ENCODE data around the gene KISS1.

Gene KISS1

DNA sequence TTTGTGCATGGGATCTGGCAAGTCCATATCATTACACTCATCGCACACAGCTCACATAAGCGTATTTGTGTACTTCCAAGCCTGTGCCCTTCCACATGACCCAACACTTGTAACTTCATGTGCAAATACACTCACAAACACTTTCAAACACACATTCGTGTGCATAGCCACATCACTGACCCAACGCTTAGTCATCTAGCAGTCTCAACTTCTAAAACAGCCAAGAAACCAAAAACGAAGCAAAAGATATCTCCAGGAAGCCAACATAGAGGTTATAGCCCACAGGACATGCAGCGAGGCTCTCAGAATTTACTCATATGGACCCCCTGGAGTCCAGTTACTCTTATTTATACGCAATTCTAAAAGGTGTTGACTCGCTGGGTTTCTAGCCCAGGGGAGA is 28.4 kb upstream of the KISS1 start:
- TF ChIP-seq, protein P1, sequence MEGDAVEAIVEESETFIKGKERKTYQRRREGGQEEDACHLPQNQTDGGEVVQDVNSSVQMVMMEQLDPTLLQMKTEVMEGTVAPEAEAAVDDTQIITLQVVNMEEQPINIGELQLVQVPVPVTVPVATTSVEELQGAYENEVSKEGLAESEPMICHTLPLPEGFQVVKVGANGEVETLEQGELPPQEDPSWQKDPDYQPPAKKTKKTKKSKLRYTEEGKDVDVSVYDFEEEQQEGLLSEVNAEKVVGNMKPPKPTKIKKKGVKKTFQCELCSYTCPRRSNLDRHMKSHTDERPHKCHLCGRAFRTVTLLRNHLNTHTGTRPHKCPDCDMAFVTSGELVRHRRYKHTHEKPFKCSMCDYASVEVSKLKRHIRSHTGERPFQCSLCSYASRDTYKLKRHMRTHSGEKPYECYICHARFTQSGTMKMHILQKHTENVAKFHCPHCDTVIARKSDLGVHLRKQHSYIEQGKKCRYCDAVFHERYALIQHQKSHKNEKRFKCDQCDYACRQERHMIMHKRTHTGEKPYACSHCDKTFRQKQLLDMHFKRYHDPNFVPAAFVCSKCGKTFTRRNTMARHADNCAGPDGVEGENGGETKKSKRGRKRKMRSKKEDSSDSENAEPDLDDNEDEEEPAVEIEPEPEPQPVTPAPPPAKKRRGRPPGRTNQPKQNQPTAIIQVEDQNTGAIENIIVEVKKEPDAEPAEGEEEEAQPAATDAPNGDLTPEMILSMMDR (IDR thresholded peaks at IDR 0.05; ENCODE audit: insufficient read depth, low read depth, low read length, missing control alignments), result no peak
- H3K4me3 ChIP-seq (ENCODE audit: low read depth, low read length), result no peak overlapping the region
- no peak for DNase-seq (ENCODE audit: low read depth)

DNA sequence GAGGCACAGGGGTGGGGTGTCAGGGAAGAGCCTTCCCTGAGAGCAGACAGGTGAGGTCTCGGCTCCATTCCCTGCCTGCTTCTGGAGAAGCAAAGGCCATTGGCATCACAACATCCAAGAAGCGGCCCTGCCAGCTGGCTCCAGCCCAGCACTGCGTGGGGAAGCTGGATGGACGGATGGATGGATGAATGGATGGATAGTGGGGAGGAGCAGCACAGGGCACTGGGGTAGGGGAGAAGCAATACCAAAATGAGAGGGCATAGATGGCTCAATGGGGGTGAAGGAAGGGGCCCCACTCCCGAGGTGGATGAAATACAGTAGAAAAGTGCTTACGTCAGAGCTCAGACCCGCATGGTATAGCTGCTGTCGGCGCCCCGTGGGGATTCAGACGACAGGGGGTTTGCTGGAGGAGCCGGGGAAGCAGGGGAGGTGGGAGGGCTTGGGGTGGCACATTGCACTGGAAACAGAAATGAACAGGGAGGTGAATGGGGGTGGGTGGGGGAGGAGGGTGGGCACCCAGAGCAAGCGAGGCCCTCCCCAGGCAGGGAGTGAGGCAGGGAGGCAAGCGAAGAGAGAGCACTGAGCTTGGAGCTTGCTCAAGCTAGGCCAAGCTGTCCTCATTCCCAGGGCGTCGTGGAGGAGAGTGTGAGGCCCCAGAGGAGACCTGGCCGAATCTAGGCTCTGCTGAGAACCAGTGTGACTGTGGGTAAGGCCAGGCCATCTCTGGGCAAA is 27.0 kb upstream of the KISS1 start:
- no peak for DNase-seq (ENCODE audit: low read depth)
- no peak overlapping the region for H3K4me3 ChIP-seq (ENCODE audit: low read depth, low read length)
- TF ChIP-seq, protein P1 (IDR thresholded peaks at IDR 0.05; ENCODE audit: insufficient read depth, low read depth, low read length, missing control alignments), result no peak

DNA sequence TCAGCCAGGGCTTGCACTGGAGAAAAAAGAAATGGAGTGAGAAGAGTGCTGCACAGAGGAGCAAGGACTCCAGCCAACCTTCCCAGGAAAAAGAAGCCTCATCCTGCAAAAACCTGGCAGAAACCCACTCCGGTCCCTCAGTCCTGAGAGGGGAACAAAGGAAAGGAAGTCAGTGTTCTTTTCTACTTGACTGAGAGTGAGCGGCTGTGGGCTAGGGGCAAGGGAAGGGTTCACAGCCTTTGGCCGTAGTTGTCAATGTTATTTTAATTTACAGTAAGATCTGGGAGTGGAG is 26.4 kb upstream of the KISS1 start:
- no peak for DNase-seq (ENCODE audit: low read depth)
- no peak overlapping the region for H3K4me3 ChIP-seq (ENCODE audit: low read depth, low read length)

DNA sequence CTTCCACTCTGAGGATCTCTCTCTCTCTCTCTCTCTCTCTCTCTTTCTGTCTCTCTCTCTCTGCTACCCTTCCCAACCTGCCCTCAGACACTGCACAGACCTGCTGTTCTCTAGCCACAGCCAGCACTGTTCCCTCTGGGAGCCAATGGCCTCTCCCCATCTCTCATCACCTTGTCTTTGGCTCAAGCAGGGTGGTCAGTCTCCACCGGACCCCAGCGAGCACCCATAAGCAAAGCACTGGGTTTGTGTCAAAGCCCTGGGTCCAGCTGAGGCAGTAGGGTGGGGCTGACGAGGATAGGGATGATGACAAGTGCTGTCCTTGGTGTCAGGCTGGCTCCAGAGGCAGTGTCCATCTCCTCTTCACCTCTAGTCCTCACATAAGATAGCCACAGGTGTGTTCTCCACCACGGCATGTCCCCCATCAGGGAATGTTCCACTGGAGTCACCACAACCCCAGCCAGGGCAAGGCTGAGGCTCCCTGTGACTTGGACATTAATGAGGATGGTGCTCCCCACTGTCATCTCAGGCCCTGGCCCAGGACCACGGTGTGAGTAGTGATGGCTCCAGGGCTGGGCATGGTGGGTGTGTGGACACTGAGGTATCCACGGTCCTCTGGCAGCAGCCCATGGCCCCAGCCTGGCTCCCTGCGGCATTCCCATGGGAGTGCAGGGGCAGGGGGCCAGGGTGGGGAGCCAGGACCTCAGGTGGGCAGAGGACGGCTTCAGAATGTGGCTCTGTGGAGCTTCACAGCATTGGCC is 25.9 kb upstream of the KISS1 start:
- TF ChIP-seq, protein P1 (IDR thresholded peaks at IDR 0.05; ENCODE audit: insufficient read depth, low read depth, low read length, missing control alignments), result no peak
- no peak for DNase-seq (ENCODE audit: low read depth)
- no peak overlapping the region for H3K4me3 ChIP-seq (ENCODE audit: low read depth, low read length)

More for the DNA sequence above, 26.4 kb upstream of the KISS1 start:
- TF ChIP-seq, protein P1 (IDR thresholded peaks at IDR 0.05; ENCODE audit: insufficient read depth, low read depth, low read length, missing control alignments), result no peak

DNA sequence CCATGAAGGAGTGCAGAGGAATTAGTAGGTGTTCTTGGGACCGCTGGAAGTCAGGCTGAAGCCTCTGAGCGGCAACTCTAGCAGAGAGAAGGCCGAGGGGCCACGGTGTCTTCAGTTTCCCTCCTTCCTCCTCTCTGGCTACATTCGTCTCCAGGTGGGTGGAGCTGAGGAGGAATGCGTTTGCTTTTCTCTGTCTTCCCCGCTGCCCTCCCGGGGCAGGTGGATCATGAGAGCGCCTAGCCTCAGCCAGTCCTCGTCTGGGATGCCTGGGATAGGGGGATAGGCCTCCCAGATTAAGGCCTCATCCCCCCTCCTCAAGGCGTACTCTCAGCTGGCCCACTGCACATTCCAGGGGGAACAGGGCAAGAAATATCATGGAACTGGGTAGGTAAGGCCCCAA is 25.0 kb upstream of the KISS1 start:
- TF ChIP-seq, protein P1 (IDR thresholded peaks at IDR 0.05; ENCODE audit: insufficient read depth, low read depth, low read length, missing control alignments), result no peak
- DNase-seq (ENCODE audit: low read depth), result no peak
- H3K4me3 ChIP-seq (ENCODE audit: low read depth, low read length), result no peak overlapping the region

DNA sequence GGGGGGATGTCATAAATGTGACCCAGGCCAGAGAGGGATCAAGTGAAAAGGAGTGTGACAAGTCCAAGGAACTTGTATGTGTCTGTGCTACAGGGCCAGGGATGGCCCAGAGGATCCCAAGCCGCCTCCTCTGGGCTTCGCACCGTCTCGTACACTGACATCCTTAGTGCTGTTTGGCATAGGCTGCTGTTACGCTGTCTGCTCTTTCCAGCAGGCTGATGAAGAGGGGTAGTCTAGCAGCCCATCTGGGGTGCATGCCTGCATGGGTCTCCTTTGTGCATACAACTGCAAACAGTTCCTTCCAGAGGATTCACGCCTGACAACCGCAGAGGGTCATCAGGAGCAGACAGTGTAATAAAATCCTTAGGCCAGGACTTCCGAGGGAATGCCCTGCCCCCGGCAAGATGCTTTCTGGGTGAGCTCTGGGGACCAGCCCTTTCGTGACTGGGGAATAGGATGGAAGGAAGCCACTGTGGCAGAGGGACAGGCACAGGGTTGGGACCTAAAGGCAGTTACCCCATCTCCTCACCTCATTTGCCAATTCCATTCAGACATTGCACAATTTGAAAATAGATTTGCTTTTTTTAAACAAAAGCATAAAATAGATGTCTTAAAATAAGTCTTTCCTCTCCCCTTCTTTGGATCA is 23.8 kb upstream of the KISS1 start:
- no peak for DNase-seq (ENCODE audit: low read depth)
- TF ChIP-seq, protein P1 (IDR thresholded peaks at IDR 0.05; ENCODE audit: insufficient read depth, low read depth, low read length, missing control alignments), result no peak
- H3K4me3 ChIP-seq (ENCODE audit: low read depth, low read length), result no peak overlapping the region

All from GM12865 (cell line).